ENCODE data around the gene EVA1C.
"Not testable (repeated sequence)": the region's sequence is repeated elsewhere in the genome, so short reads cannot be mapped to it uniquely, and the experiment has no call there.

EVA1C gene

DNA sequence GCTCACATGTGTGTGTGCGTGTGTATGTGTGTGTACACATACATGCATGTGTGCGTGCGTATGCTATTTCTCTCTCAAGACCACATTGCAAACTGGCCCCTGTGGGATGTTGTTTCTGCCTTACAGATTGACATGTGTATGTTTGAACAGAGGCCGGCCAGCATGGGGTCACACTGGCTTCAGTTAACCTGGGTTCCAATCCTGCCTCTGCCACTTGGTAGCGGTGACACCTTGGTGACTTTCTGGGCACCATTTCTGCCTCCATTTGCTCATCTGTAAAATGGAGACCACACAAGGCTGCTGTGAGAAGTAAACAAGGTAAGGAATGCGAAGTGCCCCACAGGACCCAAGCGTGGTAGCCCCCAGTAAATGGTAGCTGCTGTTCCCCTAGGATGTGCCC is 121.1 kb downstream of the EVA1C start:
- DNase-seq = no peak

DNA sequence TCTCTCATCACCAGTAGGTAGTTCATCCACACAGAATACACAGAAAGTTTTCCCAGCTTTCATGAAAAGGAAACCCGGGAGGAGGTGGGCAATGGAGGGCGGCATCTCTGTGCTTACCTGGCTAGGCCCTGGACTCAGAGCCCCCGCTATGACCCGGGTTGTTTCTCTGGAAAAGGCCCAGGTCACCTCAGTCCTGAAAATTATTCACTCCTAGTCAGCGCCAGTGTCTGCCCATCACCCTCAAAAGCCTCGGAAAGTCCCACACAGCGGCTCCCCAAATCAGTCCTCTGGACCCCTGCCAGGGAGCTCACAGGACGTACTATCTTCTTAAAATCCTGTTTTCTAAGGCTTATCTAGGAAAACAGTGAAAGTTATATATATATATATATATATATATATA is 121.6 kb downstream of the EVA1C start:
- DNase-seq = no peak

- DNase-seq = no peak
Measured at GRCh38 chr21:32535612-32536011, 123.1 kb downstream of the EVA1C start.

DNA sequence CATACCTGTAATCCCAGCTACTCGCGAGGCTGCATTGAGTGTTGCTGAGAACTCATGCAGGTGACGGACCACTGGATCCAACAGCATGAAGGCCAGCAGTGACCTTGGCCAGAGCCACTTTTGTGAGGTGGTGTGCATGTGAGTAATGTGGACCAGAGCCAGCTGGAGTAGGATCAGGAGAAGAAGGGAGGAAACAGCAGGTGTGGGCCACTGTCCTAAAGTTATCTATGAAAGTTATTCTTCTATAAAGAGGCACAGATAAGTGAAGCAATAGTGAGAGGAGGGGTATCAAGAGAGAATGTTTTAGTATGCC is 125.0 kb downstream of the EVA1C start:
- DNase-seq = no peak

DNA sequence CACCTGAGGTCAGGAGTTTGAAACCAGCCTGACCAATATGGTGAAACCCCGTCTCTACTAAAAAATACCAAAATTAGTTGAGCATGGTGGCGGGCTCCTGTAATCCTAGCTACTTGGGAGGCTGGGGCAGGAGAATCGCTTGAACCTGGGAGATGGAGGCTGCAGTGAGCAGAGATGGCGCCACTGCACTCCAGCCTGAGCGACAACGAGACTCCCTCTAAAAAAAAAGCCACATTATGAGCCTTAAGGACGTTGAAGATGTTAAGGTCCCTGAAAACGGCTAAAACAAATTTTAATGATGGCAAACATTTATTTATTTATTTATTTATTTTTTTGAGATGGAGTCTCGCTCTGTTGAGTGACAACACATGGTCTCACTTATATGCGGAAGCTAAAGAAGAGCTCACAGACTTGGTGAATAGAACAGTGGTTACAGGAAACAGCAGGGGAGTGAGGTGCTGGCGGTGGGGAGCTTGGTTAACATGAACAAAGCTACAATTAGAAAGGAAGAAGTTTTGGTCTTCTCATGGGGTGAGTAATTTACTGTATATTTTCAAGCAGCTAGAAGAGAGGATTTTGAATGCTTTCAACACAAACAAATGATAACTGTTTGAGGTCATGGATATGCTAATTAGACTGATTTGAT is 125.8 kb downstream of the EVA1C start:
- no peak for DNase-seq

DNA sequence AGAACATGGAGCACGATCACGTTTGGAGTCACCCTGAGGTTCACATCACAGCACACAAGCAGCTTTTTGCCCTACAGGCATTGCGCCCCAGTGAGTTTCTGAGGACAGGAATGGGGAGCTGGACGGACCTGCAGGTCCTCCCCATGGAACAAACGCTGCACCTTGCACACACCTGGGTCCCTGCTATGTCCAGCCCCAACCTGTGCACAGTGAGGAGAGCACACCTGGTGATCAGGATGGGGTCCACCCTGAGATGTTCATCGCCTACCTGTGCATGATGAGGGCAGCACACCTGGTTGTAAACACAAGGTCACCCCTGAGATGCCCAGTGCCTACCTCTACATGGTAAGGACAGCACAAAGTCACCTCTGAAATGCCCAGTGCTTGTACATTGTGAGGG is 126.9 kb downstream of the EVA1C start:
- no peak for DNase-seq

DNA sequence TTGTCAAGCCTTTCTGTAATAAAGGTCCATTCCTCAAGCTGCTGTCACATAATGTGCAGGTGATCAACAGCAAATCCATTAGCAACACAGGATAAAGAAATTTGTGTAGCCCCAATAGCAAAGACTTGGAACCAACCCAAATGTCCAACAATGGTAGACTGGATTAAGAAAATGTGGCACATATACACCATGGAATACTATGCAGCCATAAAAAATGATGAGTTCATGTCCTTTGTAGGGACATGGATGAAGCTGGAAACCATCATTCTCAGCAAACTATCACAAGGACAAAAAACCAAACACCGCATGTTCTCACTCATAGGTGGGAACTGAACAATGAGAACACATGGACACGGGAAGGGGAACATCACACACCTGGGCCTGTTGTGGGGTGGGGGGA is 130.6 kb downstream of the EVA1C start:
- DNase-seq = not testable (repeated sequence)

- DNase-seq = no peak
Measured at GRCh38 chr21:32543975-32544374, 131.5 kb downstream of the EVA1C start.

- DNase-seq = no peak
Measured at GRCh38 chr21:32544697-32545096, 132.2 kb downstream of the EVA1C start.

DNA sequence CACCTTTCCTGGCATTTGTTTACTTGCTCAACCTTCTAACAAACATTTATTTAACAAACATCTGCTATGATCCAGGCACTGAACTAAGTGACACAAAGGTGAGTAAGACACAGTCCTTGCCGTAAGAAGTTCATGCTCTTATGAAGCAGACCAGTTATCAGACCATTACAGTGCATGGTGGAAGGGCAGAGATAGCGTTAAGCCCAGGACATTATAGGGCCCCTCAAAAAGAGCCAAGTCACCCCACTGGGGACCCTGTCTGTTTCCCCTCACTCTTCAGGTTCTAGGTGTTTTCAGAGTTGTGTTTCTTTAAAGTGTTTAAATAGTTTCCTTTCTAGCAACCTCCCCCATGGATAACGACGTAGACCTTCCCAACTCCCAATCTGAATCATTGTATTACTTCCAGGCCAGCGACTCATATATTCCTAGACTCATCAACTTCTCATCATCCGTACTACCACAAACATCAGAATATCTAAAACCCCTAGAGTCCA is 133.5 kb downstream of the EVA1C start:
- DNase-seq = no peak

DNA sequence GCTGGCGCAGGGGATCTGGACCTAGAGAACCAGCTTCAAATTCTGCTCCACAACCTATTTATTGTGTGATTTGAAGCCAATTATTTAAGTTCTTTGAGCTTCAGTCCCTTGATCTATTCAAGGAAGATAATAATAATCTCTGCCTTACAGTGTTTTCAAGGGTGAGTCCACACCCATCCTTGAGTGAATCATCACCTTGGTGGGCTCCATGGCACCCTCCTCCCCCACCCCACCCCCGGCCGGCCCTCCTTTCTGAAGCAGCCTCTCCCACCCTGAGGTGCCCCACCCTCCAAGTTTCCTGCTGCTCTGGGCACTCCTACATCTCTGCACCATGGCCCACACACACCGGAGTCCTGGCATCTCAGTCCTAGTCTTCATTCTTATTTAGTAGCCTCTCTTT is 134.5 kb downstream of the EVA1C start:
- DNase-seq = no peak

DNA sequence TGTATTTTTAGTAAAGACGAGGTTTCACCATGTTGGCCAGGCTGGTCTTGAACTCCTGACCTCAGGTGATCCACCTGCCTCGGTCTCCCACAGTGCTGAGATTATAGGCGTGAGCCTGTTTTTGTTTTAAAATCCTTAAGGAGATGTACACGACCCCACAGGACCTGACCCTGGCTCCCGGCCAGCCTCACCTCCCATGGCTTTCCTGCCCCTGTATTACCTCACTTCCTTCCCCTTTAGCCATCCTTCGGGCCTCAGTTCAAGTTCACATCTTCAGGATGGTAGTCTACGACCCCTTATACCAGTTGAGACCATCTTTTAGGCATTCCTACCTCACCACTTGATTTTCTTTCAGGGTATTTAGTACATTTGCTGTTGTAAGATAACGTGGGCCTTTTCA is 136.5 kb downstream of the EVA1C start:
- no peak for DNase-seq

DNA sequence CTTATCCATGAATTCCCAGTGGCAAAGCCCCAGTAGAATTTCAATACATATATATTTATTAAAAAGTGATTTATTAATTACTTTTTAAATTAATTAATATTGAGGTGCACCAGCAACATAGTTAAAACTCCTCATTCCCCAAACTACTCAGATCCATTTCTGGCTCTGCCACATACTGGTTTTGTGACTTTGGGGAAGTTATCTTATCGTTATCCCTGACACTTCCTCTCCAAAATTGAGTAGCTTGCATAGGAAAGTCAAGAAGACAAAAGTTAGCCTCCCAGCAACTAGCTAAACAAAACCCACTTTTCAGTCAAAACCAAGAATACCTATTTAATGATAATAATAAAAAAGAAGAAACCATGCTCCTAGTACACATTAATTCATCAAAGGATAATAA is 136.9 kb downstream of the EVA1C start:
- DNase-seq = no peak

- no peak for DNase-seq
Measured at GRCh38 chr21:32549886-32550285, 137.4 kb downstream of the EVA1C start.

DNA sequence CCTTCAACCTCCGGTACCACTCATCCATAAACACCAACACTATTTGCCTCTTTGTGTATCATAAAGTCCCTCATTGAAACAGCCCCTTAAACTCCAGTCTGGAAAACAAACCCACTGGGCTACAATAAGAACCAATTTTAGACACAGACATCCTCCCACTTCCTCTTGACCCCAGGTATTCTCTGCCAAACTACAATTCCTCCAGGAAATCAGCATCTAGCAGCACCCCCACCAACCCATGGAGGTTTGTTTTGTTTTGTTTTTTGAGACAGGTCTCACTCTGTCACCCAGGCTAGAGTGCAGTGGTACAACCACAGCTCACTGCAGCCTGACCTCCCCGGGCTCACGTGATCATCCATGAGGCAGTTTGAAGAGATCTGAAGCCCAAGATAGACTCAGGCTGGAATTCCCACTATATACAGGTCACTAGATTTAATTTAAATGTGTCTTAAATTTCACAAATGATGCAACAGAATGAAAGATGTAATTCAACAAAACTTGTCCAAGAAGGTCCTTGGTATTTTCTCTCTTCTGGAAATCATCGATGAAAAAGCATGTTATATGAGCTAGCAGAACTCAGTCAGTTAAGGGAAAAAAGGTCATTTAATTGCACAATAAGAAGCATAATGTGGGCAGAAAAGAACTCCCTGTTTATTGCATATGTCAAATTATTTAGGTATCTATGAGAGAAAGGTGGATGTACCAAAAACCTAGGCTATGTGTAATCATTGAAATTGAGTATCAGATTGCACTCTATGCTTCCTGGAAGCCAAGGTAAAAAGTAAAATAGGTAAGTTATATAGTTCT is 142.5 kb downstream of the EVA1C start:
- DNase-seq = no peak

- no peak for DNase-seq
Measured at GRCh38 chr21:32558106-32558505, 145.6 kb downstream of the EVA1C start.

DNA sequence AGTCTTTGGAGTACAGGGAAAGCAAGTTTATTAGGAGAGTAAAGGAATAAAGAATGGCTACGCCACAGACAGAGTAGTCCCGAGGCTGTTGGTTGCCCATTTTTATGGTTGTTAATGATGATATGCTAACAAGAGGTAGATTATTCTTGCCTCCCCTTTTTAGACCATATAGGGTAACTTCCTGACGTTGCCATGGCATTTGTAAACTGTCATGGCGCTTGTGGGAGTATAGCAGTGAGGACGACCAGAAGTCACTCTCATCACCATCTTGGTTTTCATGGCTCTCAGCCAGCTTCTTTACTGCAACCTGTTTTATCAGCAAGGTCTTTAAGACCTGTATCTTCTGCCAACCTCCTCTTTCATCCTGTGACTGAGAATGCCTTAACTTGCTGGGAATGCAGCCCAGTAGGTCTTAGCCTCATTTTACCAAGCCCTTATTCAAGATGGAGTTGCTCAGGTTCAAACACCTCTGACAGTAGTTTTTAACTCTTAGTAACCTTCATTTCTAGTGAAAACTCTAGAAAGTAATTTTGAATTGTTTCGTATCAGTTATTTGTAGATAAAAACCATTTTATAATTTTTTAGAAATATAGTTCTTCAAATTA is 146.6 kb downstream of the EVA1C start:
- no peak for DNase-seq

- DNase-seq = no peak
Measured at GRCh38 chr21:32560896-32561295, 148.4 kb downstream of the EVA1C start.

DNA sequence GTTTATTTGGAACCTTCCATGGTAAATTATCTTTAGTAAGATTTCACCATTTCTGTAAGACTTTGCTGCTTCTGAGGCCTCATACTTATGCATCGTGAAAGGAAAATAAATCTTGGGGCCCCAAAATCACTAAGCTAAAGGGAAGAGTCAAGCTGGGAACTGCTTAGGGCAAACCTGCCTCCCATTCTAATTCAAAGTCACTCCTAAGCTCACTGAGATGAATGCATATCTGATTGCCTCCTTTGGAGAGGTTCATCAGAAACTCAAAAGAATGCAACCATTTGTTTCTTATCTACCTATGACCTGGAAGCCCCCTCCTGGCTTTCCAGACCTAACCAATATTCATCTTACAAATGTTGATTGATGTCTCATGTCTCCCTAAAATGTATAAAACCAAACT is 149.0 kb downstream of the EVA1C start:
- DNase-seq = not testable (repeated sequence)

DNA sequence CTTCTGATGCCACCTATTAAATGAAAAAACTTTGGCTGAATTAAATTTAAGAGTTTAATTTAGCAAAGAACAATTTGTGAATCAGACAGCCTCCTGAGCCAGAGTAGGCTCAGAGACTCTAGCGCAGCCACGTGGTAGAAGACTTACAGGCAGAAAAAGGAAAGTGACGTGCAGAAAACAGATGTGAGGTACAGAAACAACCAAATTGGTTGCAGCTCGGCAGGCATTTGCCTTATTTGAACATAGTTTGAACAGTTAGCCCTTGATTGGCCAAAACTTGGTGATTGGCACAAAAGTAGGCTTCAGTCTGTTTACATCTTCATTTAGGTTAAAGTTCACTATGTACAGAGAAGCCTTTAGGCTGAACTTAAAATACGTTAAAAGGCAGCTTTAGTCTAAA is 149.9 kb downstream of the EVA1C start:
- peak; percentile 4 to 6 for DNase-seq

DNA sequence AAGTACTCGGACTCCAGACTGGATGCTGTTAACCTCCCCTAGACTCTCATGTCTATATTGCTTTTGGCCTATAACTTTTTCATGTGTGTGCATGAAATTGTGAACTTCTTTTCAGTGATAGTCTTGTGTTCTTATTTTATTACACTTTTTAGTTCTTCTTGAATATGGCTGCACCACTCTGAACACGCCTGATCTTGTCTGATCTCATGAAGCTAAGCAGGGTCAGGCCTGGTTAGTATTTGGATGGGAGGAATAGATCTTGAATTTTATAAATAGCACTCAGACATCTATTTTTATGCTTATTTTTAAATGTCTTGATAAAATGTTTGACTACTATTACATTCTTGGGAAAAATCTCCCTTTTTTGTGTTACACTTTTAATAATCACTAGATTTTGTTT is 150.4 kb downstream of the EVA1C start:
- no peak for DNase-seq

Data from hippocampal formation (tissue), 2 donors.